HG02759 (cell line): ENCODE measurements around the gene ATP23.

Experiments
- ATAC-seq: cut with Tn5 transposase; IDR thresholded peaks from one replicate; pipeline ENCODE4 v1.9.1; 2021; ENCODE audit warnings: mild to moderate bottlenecking, moderate library complexity; ENCODE audit not compliant: unreplicated experiment

Gene ATP23, protein sequence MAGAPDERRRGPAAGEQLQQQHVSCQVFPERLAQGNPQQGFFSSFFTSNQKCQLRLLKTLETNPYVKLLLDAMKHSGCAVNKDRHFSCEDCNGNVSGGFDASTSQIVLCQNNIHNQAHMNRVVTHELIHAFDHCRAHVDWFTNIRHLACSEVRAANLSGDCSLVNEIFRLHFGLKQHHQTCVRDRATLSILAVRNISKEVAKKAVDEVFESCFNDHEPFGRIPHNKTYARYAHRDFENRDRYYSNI

DNA sequence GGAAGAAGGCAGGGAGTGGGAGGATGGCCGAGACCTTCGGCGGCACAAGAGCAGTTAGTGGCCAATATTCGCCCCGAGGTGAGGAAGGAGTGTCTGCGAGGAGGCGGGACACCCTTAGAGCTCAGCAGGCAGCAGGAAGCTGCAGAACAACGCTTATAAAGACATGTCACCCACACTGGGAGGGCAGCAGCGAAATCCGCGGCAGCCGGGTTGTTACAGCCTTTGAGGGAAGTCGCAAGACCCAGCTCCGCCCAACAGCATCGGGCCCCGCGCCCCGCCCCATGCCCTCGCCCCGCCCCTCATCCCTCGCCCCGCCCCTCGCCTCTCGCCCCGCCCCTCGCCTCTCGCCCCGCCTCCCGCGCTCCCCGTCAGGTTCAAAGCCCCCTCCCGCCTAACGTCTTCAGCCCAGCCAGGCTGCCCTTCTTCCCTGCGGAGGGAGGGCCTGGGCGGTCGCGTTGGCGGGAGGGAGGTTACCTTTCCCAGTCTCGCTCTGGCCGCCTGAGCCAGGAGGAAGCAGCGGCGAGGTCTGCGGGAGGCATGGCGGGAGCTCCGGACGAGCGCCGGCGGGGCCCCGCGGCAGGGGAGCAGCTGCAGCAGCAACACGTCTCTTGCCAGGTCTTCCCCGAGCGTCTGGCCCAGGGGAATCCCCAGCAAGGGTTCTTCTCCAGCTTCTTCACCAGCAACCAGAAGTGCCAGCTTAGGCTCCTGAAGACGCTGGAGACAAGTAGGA is at the start of gene ATP23:
TSS of gene ATP23 (plus strand) at position 403 of the 730 bp plus-strand sequence. CDS start at position 538, 135 bp downstream.
- ATAC-seq = peak; percentile 83

DNA sequence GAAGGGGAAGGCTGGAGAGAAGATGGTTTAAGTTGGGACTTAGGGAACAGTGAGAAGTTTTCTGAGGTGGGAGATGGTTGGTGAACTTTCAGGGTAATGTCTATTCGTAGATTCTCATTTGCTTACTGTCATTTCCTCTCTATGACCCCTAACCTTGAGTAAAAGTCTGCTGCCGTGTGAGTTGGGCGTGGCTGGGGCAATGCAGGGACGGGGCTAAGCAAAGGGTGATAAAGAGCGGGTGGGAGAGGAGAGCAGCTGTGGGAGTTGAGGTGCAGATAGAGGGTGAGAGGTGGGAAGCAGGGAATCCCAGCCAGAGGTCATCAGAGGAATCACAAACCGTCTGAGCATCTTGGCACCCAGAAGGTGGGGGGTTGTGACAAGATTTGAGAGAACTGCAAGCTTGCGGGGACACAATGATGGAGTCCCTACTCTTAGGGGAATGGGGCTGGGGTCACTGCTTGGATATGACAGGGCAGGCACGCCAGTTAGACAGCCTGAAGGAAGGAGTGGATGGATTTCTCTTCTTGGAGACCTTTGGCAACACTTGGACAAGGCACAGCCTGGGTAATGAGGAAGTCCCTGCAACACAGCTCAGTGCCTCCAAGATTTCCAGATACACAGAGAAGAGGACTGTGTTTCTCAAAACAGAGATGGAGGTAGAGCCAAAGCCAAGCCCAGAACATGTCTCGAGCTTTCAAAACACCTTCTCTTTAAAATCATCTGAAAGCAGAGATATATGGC is 49.0 kb upstream of the ATP23 start:
- no peak for ATAC-seq

DNA sequence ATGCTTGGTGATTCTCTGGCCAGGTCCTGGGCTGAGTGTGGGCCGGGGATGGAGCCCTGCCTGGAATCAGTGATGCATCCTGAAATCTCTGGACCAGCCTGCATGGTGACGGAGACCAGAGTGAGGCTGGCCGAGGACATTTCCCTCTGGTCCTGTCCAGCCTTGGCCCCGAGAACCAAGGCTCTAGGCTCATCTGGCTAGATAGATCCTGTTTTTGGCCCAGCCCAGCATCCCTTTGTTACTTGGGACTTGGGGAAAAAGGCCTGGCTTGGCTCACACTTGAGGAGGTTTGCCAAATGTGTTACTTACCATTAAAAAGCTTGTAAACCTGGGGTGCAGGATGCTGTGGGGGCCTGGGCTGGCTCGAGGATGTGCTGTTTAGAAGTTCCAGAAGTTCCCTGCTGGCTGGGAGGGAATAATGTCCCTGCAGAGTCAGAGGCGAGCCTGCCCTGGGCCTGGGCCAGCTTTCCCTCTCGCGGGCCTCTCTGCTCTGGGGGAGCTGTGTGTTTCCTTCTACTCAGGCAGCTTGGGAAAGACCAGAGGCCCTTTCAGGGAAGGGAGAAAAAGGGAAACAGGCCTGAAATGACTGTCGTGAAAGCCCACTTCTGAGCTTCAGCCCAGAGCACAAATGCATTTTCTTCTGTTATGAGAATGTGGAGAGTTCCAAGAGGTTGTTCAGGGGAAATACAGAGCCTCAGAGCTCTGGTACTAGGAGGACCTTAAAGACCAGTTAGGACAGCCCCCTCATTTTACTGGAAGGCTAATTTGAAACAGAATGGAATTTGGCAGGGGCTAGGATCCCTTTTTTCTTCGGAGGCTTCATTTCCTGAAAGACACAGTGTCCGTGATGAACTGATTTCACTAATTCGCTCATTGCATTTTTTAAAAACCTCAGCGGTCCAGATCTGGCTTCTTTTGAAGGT is 47.7 kb upstream of the ATP23 start:
- no peak for ATAC-seq

DNA sequence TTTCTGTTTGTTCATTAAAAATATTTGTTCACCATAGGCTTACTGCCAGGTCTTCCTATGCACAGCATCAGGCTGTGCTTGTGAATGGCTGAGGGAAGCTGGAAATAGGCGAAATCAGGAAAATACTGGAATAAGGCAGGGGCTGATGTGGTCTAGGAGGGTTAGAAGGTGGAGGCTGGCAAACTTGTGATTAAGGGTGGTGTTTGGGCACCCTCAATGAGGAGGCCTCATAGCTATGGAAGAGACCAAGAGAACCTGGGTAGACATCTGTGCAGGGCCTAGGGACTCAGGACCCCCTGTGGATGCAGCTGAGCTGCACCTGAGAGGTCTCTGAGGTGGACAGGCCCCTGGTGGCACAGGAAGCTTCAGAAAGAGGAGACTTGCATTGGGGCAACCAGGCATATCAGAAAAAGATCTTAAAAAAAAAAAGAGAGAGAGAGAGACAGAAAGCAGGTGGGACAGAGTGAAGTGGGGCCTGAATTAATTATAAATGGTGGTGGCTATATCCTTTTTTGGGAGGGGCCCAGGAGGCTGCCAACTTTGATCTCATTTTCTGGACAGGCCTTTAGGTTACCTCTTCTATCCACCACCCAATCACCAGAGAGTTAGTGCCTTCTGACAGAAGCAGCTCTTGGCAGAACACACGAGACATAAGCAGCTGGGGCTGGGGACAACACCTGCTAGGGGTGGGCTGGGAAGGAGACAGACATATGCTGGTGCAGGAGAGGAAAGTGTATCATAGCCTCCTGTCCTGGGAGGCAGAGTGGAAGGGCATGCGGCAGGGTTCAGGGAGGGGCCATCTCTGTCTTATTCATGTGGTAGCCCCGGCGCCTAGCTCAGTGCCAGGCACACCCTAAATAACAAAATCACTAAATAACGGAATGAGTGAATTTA is 46.7 kb upstream of the ATP23 start:
- no peak for ATAC-seq

DNA sequence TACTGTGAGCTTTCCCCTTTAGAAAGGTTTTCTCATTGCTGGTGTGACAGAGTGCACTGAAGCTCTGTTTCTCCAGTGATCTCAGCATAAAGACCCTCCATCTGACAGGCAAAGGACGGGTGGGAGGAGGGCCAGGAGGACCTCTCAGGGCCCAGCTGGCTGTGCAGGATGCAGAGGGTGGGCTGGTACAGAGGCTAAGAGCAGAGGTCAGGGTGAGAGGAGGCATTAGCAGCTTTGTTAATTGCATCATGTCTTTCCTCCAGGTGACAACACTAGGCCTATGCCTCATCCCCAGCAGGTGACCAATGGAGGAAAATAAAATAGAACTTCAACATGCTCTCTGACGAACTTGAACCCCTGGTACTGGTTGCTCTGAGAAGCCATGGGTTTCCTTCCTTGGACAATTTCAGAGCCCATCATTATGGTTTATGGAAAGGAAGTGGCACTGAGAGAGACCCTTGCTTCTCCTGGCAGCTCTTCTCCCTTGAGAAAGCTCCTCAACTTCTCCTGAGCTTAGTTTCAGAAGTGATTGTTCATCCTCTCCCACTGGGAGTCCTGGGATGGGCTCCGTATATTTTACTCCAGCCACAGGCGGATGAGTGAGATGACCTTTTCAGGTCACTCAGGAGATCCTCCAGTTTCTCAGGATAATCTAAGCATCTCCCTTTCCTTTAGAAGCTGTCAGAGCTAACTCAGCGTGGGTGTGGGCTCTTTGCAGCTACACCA is 45.8 kb upstream of the ATP23 start:
- no peak for ATAC-seq

DNA sequence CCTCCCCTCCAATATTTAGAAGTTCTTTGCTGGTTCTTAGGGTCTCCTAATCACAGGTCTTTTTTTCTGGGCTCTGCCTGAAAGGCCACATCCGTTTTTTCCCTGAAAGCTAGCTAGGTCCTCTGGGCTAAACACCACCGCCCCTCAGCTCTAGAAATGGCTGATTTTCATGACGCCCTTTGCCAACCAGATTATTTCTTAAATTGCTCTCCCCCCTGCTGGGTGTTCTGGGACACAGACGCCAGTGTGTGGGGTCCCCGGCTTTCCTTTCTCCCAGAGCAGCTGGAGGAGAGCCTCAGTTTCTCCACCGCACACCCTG is 45.3 kb upstream of the ATP23 start:
- ATAC-seq = no peak

DNA sequence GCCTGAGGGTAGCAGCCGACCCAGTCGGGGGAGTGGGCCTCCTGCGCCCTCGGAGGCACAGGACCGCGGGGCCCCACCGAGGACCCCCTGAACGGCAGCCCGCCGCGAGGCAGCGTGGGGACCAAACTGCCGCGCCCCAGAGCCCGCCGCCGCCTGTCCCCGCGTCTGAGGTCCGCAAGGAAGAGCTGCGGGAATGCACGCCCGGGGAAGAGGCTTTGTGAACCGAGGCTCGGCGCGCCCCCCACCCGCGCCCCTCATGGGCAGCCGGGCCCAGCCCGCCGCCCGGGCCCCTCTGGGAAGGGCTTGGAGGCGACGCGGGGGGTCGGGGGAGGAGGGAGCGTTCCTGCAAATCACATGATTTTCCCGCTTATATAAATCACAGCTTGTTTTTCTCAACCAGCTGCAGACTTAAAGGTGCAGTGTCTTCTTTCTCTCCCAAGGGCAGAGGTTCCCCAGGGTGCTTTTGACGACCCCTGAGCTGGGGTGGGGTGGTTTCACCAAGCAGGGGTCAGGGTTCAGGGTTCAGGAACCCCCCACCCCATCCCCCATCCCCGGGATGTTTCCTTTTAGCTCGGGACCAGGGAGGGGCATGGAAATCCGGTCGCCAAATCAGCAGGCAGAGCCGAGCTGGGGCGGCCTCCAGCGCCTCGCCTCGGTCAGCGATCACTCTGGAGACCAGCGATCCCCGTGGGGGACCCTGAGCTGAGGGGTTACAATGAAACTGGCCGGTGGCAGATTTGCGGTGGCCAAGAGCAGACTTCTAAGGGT is 44.7 kb upstream of the ATP23 start:
- ATAC-seq = no peak

DNA sequence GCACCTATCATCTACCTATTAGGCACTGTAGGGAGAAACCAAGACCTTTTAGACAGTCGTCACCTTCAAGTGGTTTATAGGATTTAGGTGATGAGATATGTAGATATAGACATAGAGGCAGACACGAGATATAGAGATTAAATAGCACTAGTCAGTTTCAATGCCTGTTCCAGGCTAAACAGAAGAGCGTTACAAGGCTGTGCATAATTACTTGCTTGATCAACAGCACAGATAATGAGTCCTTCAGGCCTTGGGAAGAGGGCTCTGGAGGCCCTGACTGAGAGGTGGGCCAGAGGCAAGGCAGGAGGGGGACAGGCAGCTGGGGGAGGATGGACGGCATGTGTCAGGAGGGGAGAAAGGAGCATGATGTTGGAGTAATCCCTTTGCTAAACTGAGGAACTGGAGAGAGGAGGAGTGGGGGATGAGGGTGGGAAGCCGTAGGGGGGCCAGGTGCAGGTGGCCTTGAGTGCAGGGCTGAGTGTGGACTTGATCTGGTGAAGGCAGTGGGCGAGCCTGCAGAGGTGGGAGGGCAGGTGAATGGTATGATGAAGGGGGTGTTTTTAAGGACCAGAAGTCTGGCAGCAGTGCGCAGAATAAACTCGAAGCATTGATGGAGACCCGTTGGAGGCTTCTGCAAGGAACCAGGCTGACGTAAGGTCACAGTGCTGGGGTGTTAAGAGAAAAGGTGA is 43.9 kb upstream of the ATP23 start:
- no peak for ATAC-seq

DNA sequence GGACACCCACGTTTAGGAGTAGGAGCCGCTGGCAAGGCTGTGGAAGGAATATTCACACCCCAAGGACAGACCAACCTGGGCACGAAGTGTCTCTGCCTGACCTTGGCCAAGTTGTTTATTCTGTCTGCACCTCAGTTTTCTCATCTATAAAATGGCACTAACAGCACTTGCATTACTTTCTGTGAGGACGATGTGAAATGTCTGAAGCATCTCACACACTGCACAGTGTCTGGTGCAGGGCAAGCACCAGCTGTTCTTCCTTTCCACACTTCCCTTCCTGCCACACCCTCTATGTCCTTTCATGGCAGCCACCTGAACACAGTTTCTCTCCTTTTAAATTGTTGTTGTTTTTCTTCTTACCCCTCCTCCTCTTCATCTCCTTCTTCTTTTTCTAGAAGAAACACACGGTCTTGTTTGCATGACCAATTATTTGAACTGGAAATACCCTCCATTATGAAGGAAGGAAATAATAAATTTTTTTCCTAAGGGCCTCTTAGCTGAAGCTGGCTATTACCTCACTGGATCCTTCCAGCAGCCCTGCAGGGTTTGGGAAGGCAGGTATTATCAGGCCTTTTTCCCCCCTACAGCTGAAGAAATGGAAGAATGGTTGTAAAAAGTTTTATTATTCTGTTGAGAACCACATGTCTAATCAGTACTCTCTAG is 42.9 kb upstream of the ATP23 start:
- peak; percentile 24 for ATAC-seq

DNA sequence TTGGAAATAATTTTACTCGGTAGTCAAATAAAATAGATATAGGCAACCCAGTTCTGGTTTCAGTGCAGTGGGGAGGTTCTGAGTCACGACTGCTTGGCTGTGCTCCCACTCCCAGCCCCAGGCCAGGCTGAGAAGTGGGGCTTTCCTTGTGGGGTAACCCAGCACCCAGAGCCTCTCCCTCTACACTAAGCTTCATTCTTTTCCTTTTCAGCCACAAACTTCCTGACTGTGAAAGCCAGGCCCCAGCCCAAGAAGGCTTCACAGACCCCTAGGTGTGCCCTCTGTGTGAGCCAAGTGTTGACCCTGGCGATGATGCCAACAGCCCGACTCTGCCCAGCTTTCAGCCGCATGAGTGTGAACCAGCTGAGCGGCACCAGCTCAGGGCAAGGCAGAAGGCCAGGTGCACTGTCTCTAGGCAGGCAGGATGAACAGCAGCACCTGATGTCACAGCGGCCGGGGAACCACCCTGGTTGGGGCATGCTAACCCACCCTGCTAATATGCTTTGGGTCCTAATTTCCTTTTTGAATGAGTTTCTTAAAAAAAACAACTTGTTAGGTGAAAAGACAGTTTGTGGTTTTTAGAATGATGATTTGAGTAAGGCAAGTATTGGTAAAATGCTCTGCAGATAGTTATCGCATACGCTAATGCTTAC is 42.2 kb upstream of the ATP23 start:
- peak; percentile 91 for ATAC-seq

DNA sequence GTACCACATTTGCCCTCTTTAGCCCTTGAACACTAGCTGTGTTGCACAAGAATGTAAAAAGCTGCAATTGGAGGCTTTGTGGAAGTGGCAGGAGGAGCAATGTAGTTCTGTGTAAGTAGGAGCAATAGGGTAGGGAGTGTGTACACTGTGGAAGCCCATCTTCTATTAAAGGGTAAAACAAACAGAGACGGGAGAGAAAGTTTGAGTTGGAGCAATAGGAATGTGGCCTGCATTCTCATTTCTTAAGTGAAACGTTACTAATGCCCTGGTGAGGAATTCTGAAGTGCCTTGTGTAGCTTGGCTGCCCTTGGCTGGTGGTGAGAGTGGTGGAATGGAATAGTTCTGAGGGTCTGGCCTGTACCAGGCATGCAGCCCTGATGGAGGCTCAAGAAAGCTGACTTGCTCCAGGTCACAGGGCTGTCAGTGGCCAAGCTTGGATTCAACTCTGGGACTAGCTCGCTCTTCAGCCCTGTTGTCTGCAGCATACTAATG is 38.8 kb upstream of the ATP23 start:
- ATAC-seq = no peak

DNA sequence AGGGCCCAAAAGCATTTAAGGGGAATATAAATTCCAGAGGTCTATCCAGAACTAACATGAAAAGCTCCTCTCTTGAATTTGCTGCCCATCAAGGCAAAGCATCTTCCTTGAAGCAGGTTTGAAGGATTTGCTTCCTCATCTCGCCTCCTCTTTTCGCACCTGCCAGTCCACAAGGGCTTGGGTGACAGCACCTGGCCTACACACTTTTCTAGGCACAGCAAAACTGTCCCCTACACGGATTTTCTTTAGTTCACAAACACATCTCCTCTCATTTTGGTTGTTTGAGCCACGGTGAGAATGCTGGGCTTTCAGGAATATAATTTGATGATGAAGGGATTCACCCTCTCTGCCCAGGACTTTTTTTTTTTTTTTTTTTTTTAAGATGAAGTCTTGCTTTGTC is 36.9 kb upstream of the ATP23 start:
- ATAC-seq = no peak

DNA sequence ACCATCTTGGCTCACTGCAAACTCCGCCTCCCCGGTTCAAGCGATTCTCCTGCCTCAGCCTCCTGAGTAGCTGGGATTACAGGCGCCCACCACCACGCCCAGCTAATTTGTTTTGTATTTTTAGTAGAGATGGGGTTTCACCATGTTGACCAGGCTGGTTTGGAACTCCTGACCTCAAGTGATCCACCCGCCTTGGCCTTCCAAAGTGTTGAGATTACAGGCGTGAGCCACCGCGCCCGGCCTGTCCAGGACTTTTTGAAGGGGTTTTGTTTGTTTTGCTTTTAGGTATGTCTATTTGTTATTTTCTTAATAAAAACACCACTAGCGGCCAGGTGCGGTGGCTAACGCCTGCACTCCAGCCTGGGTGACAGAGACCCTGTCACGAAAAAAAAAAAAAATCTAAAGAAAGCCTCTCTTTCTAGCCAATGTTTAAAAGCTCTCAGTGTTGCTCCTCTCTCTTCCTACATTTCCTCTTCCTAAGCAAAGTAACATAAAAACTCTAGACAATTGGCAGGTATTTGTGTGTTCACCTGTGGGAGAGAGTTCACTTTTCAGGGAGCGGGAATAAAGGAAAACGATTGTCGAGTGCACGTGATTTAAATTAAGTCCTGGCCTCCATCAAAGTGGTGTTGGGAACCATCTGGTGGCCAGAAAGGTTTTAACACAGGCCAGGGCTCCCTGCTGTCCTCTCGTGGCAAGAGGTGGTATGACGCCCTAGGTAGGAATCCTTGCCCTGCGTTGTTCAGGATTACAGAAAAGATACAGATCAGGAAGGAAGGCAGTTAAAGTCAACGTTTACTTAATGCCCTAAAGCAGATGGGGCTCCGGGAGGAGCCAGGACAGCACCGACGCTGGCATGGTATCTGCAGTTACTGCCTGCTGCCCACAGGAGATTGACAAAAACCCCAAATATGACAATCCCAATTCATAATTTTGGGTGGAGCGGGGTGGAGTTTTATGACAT is 36.2 kb upstream of the ATP23 start:
- ATAC-seq = peak; percentile 98

DNA sequence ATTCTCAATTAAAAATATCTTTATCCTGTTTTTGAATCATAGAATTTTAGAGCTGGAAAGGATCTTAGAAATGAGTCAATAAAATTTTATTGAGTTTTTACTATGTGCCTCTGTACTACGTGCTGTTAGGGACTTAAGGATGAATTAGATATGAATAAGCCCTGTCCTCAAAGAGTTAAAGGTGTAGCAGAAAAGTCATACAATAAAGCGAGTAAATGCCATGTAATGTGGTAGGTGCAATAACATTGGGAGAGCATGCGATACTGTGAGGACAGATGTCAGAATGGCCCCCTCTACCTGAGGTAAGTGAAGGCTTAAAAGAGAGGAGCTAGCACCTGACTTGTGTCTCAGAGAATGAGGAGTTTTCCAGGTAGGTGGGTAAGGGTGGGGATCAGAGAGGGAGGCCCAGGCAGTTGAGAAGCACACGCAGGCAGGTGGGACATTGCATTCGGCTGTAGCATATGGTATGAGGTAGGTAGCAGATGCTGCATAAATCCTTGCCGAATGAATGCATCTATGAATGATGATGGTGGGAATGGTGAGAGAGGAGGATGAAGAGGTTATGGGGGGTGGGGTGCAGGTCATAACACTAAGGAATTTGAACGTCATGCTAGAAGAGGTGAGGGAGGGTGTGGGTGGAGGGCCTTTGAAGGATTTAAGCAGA is 35.4 kb upstream of the ATP23 start:
- no peak for ATAC-seq

DNA sequence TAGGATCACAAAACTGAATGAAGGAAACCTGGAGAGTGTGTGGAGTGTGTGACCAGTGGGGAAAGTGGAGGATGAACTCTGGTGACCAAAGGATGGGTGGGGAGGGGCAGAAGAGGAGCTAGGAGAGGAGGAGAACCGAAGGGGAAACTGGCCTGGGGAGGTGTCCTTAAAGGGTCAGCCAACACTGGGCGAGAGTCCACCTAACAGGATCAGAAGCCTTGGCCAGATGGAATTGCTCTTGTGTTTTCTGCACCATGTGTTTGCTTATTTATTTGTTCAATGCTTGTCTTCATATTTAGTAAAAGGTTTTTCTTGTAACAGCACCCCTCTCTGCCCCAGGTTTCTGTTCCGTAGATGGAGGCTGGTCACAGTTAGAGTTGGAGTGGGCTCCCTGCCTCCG is 34.5 kb upstream of the ATP23 start:
- no peak for ATAC-seq
